Retina (tissue), 1 donor: ENCODE data around the gene VPS41.

Experiments
- DNase-seq: peaks from one replicate; pipeline ENCODE4 v3.0.0-alpha.2; 2016

VPS41 gene

DNA sequence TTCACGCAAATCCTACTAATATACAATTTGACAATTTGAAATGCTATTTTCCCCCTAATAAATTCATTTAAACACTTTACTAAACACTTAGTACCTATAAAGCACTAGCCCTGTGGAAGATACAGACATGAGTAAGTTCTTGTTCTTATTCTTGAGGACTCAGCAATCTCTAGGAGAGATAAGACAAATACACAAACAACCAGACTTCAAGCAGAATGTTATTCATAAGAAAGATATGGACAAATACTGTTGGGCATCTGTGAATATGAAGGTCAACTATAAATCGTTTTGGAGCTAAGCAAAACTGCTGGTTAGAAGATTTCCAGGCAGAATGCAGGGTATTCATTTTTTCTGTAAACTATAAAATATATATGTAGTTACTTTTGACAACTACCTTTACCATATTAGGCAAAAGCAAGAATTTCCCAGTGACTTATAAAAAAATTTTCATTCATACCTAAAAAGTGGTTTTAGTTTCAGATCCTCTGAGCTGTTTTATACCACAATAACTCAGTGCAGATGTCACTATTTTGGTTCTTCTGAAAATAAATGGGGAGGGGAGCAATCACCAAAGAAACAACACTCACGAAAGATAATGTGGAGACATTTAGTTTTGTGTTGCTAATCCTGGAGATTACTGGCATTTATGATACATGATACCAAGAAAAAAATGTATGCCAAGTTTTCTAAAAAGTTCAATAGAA, 3.8 kb downstream of the VPS41 start:
- DNase-seq, result no peak

DNA sequence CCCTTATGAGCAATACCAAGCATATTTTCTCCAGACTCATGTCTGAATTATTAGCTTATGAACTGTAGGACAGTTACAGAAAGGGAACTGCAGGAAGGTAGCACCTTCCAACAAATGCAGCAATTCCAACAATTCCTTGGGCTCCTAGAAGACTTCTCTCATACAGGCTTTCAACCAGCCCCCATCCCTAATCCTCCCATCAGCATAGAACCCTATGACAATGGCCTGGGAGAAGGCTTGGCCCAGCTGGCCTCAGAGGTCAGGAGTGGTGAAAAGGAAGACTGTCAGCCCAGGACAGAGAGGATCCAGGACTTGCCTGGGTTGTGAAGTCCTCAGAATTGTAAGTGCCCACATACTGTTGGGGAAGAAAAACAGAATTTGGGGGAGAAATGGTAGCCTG, 5.9 kb downstream of the VPS41 start:
- no peak for DNase-seq

- no peak for DNase-seq
Observed at GRCh38 chr7:38902449-38902848, 6.5 kb downstream of the VPS41 start.

GRCh38 chr7:38893061-38893460, 15.9 kb downstream of the VPS41 start:
- no peak for DNase-seq

GRCh38 chr7:38890597-38890996, 18.4 kb downstream of the VPS41 start:
- DNase-seq, result no peak

DNA sequence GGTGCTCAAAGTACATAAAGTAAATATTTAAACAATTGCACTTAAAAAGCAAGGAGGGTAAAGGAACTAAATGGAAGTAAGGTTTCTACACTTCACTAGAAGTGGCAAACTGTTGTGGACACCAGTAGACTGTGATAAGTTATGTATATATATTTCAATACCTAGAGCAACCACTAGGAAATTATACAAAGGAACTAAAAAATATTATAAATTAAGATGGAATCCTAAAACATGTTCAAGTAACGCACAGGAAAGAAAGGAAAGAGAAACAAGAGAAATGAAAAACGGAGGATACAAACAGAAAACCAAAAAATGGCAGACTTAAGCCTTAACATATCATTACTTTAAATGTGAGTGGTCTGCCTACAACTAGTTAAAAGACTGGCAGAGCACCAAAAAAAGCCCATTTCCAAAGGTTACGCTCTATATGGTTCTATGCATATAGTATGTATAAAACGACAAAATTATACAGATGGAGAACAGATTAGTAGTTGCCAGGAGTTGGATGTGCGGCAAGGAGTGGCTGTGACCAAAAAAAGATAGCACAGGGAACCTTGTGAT, 19.0 kb downstream of the VPS41 start:
- DNase-seq, result no peak

DNA sequence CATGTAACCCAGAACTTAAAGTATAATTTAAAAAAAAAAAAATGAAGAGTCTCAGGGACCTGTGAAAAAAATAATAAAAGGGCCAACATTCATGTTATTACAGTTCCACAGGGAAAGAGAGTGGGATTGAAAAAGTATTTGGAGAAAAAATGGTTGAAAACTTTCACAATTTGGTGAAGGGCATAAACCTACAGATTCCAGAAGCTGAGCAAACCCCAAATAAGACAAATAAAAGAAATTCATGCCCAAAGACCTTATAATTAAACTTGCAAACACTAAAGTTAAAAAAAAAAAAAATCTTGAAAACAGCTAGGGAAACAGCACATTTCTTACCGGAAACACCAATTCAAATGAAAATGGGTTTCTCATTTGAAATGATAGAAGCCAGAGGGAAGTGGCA, 19.9 kb downstream of the VPS41 start:
- no peak for DNase-seq

- no peak for DNase-seq
Observed at GRCh38 chr7:38886265-38886664, 22.7 kb downstream of the VPS41 start.

- no peak for DNase-seq
Observed at GRCh38 chr7:38883706-38884105, 25.3 kb downstream of the VPS41 start.

DNA sequence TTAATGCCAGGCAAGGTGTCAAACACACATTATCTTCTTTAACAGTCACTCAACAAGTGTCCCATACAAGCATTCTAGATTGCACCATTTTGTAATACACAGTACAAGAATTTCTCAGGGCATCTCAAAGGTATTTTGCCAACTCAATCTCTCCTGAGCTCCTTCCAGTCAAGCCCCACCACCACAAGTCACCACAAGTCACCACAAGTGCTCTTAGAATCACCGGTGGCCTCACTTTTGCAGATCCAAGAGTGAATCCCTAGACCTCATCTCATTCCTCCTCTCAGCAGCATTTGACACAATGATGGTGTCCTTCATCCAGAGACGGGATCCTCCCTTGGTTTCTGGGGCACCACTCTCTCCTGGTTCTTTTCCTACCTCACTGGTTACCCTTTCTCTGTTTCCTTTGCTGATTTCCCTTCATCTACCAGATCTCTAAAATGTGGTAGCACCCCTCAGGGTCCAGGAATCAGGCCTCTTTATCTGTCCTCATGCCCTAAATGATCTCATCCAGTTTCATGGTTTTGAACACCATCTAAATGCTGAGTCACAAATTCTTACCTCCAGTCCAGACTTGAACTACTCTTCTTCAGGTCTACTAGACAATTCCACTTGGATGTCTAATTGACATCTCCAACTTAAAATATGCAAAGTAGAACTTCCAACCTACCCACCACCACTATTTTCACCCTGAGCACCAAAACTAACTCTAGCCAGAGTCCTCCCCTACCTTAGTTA, 26.9 kb downstream of the VPS41 start:
- no peak for DNase-seq

DNA sequence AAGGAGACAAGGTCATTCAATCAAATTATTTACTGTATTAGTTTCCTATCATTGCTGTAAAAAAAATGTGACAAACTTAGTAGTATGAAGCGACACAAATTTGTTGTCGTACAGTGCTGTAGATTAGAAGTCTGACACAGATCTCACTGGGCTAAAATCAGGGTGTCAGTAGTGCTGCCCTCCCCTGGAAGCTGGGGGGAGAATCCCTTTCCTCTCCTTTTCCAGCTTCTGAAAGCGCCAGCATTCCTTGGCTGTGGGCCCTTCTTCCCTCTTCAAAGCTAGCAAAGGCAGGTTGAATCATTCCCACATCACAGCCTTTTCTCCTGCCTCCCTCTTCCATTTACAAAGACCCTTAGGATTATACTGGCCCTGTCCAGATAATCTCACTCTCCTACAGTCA, 28.0 kb downstream of the VPS41 start:
- DNase-seq, result no peak

GRCh38 chr7:38880454-38880853, 28.5 kb downstream of the VPS41 start:
- DNase-seq, result peak; percentile 23

DNA sequence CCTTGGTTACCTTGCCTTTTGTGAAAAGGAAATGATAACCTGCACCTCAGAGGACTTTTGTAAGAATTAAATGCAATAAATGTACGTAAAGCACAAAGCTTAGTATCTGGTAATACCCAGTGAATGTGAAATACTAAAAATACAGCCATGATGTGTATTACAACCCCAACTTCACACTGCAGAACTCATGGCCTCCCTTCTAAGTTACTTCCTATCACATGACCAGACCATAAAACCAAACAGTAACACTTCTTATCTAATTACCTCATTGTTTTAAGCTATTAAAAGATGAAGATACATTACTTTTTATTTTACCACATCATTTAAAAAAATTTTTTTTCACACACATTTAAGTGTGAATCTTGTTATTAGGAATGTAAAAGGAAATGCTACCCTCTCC, 29.0 kb downstream of the VPS41 start:
- DNase-seq, result no peak

DNA sequence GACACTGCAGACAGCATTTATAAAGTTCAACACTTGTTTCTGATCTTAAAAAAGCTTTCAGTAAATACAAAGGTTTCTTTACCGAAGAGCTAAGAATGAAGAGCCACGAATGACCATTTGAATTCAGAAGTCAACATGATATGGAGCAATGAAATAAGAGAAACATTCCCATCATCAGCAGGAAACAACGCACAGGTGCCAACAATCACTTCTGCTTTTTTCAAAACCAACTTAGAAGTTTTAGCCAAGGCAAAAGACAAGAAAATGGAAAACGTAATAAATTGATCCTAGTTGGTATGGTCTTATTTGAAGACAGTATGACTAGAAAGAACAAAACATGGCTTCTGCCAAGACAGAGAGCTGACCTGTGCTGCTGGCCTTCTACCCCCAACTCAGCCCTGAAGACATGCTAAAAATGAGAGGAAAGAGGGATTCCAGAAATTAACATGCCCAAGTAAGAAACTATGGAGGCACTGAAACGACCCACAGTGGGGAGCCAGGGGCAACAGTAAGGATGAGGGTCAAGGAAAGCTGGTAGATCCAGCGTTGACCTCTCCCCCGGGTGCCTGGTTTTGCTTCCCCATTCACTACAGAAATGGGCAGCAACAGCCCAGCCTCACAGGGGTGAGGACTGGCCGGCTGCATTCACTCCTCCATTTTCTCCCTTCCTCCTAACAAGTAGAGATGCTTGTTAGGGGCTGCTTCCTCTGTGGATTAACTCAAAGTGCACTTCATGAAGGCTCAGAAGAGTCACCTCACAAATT, 30.1 kb downstream of the VPS41 start:
- no peak for DNase-seq

DNA sequence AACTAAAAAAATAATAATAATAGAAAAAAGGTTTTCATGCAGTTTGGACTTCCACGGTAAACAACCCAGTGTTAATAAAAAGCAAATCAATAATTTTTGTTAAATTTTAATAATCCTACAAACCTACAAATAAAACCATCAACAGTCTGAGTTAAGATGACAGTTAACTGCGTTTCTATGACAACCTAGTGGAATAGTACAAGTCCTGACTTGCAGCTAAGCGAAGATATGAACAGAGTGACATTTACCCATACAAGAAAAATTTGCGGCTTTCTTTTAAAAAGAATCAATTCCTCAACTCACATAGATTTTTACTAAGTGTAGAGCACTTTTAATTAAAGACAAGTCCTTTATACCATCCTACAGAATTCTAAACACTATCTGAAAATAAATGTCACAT, 35.6 kb downstream of the VPS41 start:
- no peak for DNase-seq

- DNase-seq, result no peak
Observed at GRCh38 chr7:38872202-38872601, 36.8 kb downstream of the VPS41 start.

GRCh38 chr7:38870147-38870546, 38.8 kb downstream of the VPS41 start:
- no peak for DNase-seq

- peak; percentile 62 for DNase-seq
Observed at GRCh38 chr7:38863601-38864291, 45.2 kb downstream of the VPS41 start.

DNA sequence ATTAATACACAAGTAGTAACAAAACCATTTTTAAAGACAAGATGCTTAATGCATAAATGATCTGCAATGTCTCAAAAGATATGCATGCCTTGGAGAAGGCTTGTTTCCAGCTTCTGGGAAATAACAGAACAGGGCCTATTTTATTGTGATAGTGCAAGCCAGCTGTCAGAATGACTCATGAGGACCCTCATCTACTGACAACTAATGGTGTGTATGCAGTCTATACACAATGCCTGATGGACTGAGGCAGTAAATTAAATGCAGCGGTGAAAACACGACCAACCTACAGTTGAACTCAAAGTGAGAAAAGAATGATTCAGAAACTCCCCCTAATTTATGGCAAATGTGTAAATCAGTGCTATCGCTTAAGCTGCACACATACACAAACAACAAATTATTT, 46.3 kb downstream of the VPS41 start:
- DNase-seq, result peak; percentile 66

- no peak for DNase-seq
Observed at GRCh38 chr7:38858259-38858884, 50.6 kb downstream of the VPS41 start.

GRCh38 chr7:38855867-38856266, 53.1 kb downstream of the VPS41 start:
- no peak for DNase-seq

DNA sequence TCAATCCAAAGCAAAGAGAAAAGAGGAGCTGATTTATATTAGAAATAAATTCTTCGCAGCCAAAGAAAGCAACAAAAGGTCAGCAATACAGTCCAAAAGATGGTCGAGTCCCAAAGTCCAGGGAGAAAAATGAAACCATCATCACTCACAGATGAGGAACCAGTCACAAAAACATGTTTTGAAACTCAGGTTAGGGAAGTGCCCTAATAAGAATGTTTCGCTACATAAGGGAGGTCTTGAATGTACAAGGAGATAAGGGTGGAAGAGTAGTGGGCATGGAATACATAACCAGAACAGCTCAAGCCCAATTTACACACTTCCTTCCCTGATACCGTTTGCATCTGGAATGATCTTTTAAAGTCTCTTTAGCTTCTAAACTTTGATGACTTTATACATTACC, 53.6 kb downstream of the VPS41 start:
- DNase-seq, result no peak
